HepG2 (cell line): ENCODE data around the gene CERS5. TPM values are rescaled to one million over a fixed set of nuclear protein-coding genes. Genes with fewer than 3 reads are reported as not detected.

Experiments
- ARID4A ChIP-seq: sonication (generic); formaldehyde crosslinking; IDR thresholded peaks from 2 replicates; pipeline ENCODE4 v1.5.0; 2020; ENCODE audit warnings: mild to moderate bottlenecking, missing genetic modification reagents, borderline replicate concordance
- ATF4 ChIP-seq, 2 experiments: fragments of 450-650 bp in 1 of 2; sonication (generic) in 1 of 2; formaldehyde crosslinking; IDR thresholded peaks; 2 replicates each; pipeline versions ENCODE4 v1.5.0 to v1.8.0; 2020 to 2022; ENCODE audit warnings: mild to moderate bottlenecking in 1 of 2, missing genetic modification reagents in 1 of 2
- BRF2 ChIP-seq: sonication (generic); formaldehyde crosslinking; IDR thresholded peaks from 2 replicates; pipeline ENCODE4 v1.8.1; 2022; ENCODE audit warnings: mild to moderate bottlenecking, missing genetic modification reagents
- FOSL2 ChIP-seq: sonication (generic); formaldehyde crosslinking; IDR thresholded peaks from 2 replicates; pipeline ENCODE4 v1.4.0; 2020; ENCODE audit warnings: missing genetic modification reagents
- GABPB1 ChIP-seq: IDR thresholded peaks from 2 replicates; pipeline ENCODE4 v1.6.1; 2016; ENCODE audit warnings: mild to moderate bottlenecking, missing genetic modification reagents, moderate library complexity, missing compliant biosample characterization
- KLF15 ChIP-seq: sonication (generic); formaldehyde crosslinking; IDR thresholded peaks from 2 replicates; pipeline ENCODE4 v1.8.1; 2023; ENCODE audit warnings: borderline replicate concordance, mild to moderate bottlenecking, inconsistent platforms, missing genetic modification reagents, mixed read lengths
- NFRKB ChIP-seq: fragments of 450-650 bp; IDR thresholded peaks from 2 replicates; pipeline ENCODE4 v1.6.1; 2017
- SAP130 ChIP-seq: IDR thresholded peaks from 2 replicates; pipeline ENCODE4 v1.6.1; 2016; ENCODE audit warnings: low read depth
- SRF ChIP-seq: IDR thresholded peaks from 2 replicates; pipeline ENCODE4 v1.6.1; 2011; ENCODE audit warnings: mild to moderate bottlenecking, low read depth, low read length, moderate library complexity
- XRCC5 ChIP-seq: fragments of 200-400 bp; formaldehyde crosslinking; optimal IDR thresholded peaks from 2 replicates; pipeline ENCODE3; 2017; ENCODE audit warnings: mild to moderate bottlenecking, low read length
- ZFX ChIP-seq: sonication (generic); formaldehyde crosslinking; IDR thresholded peaks from 2 replicates; pipeline ENCODE4 v1.4.0; 2020; ENCODE audit warnings: mild to moderate bottlenecking, low read depth, missing genetic modification reagents, moderate library complexity
- ZNF768 ChIP-seq: sonication (generic); formaldehyde crosslinking; IDR thresholded peaks from 2 replicates; pipeline ENCODE4 v1.4.0; 2020; ENCODE audit warnings: missing genetic modification reagents
- ZNF772 ChIP-seq: sonication (generic); formaldehyde crosslinking; IDR thresholded peaks from 2 replicates; pipeline ENCODE4 v1.5.0; 2020; ENCODE audit warnings: mild to moderate bottlenecking, missing genetic modification reagents
- polyA plus RNA-seq, 8 experiments: library from polyadenylated mRNA; depleted of rRNA in 3 of 8; stranded (reverse) in 7 of 8; unstranded in 1 of 8; fragments of >200 nt; fragmentation: Illumina TruSeq in 4 of 8; extraction: Trizol in 4 of 8; gene quantifications; 2 replicates each; pipeline versions ENCODE4 v1.2.1 to v1.2.3, GENCODE V29; 2011 to 2016; ENCODE audit warnings: low read depth in 4 of 8, missing spikeins in 1 of 8, mixed read lengths in 1 of 8; ENCODE audit not compliant: insufficient read depth in 1 of 8
- total RNA-seq, 5 experiments: library from RNA; depleted of rRNA; stranded (reverse); fragments of >200 nt; fragmentation: Illumina TruSeq; extraction: Trizol; gene quantifications; 2 replicates each; pipeline ENCODE4 v1.2.3, GENCODE V29; 2016; ENCODE audit warnings: low read depth in 1 of 5
- TF ChIP-seq, protein P1 (sequence below): sonication (generic); formaldehyde crosslinking; IDR thresholded peaks from 2 replicates; pipeline ENCODE4 v1.4.0; 2020; ENCODE audit warnings: mild to moderate bottlenecking, missing genetic modification reagents
- TF ChIP-seq, protein P2 (sequence below): sonication (generic); formaldehyde crosslinking; IDR thresholded peaks from 2 replicates; pipeline ENCODE4 v1.4.0; 2020; ENCODE audit warnings: missing genetic modification reagents

Gene CERS5
- total and polyA plus RNA-seq, 2 of the 13 experiments (the other 11 are each of a cell fraction or from before 2014, with no cell fraction given) = 22.3 to 48.8 TPM

DNA sequence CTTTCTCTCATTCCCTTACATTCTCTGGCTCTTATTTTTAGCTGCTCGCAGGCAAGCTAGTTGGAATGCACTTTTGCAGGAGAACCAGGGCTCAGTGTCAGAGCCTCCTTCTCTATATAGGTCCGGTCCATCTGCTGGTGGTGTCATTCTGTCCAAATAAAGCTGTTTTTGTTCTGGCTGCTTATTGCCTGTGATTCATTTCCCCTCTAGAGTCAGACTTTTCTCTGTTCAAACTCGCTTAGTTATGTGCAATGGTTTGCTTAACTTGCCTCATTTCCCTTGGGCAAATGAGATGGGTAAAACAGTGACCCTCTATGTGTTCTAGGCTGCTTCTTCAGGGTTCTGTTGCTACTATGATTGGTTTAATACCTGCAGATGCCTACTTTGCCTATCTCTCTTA lies 79.2 kb downstream of the CERS5 start (continued):
- TF ChIP-seq BRF2 (no peak), ZNF772 (CRISPR knock-in tag) (no peak), KLF15 (CRISPR knock-in tag) (no peak), GABPB1 (CRISPR knock-in tag) (no peak), ARID4A (CRISPR knock-in tag) (no peak), ZNF768 (no peak), XRCC5 (no peak), SRF (no peak), FOSL2 (CRISPR knock-in tag) (peak; percentile 79), SAP130 (0 out of 2 replicates have a peak, but pooled peaks have one; percentile 9), ZFX (CRISPR knock-in tag) (no peak), NFRKB (no peak), ATF4 (CRISPR knock-in tag; IDR thresholded peaks at IDR 0.05) (peak in 1 of 2 experiments; percentile 96; a peak in 2 of 4 replicates)
- TF ChIP-seq, protein P1, sequence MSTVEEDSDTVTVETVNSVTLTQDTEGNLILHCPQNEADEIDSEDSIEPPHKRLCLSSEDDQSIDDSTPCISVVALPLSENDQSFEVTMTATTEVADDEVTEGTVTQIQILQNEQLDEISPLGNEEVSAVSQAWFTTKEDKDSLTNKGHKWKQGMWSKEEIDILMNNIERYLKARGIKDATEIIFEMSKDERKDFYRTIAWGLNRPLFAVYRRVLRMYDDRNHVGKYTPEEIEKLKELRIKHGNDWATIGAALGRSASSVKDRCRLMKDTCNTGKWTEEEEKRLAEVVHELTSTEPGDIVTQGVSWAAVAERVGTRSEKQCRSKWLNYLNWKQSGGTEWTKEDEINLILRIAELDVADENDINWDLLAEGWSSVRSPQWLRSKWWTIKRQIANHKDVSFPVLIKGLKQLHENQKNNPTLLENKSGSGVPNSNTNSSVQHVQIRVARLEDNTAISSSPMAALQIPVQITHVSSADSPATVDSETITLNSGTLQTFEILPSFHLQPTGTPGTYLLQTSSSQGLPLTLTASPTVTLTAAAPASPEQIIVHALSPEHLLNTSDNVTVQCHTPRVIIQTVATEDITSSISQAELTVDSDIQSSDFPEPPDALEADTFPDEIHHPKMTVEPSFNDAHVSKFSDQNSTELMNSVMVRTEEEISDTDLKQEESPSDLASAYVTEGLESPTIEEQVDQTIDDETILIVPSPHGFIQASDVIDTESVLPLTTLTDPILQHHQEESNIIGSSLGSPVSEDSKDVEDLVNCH (CRISPR knock-in tag) = no peak
- TF ChIP-seq, protein P2, sequence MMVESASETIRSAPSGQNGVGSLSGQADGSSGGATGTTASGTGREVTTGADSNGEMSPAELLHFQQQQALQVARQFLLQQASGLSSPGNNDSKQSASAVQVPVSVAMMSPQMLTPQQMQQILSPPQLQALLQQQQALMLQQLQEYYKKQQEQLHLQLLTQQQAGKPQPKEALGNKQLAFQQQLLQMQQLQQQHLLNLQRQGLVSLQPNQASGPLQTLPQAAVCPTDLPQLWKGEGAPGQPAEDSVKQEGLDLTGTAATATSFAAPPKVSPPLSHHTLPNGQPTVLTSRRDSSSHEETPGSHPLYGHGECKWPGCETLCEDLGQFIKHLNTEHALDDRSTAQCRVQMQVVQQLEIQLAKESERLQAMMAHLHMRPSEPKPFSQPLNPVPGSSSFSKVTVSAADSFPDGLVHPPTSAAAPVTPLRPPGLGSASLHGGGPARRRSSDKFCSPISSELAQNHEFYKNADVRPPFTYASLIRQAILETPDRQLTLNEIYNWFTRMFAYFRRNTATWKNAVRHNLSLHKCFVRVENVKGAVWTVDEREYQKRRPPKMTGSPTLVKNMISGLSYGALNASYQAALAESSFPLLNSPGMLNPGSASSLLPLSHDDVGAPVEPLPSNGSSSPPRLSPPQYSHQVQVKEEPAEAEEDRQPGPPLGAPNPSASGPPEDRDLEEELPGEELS (CRISPR knock-in tag) = no peak
